HG02884 (cell line): ENCODE results near the gene FAM120C.

Experiments used
- ATAC-seq: cut with Tn5 transposase; IDR thresholded peaks from one replicate; pipeline ENCODE4 v1.9.1; 2021; ENCODE audit warnings: mild to moderate bottlenecking, moderate library complexity; ENCODE audit not compliant: unreplicated experiment

Gene FAM120C

GRCh38 chrX:54043056-54043455 is 140.0 kb downstream of the FAM120C start:
- ATAC-seq, result no peak

DNA sequence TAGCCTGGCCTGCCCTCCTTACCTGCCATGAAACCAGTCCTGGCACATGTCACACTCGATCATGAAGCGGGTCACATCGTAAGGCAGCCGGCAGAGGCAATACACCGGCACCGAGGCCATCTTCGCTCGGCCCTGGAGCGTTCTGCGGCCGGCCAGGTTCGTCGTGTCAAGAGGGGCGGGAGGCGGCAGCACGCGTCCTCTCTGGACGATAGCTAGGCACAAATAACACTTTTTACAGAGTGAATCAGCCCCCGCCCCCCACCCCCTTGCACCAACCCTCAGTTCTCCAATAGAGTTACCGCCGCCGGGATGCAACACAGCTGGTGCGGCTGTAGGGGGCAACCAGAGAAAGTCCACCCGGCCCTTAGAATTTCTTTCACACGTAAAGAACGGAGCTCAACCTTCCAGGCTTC is 140.4 kb downstream of the FAM120C start:
- ATAC-seq, result no peak

DNA sequence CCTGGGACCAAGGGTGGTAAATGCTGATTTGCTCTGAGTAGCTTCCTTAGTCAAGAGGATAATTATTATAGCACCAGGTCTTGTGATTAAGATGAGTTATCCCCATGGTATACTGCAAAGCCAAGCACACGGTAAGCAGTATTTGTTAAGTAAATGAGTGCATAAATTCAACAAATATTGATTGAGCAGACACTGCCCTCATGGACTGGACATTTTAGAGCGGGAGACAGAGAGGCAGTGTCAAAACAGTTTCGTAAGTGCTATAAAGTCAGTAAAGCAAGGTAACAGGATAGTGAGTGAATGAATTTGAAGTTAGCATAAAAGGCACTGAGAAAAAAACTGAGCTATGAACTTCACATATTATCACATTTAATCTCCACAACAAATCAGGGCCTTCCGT is 152.7 kb downstream of the FAM120C start:
- ATAC-seq, result no peak

DNA sequence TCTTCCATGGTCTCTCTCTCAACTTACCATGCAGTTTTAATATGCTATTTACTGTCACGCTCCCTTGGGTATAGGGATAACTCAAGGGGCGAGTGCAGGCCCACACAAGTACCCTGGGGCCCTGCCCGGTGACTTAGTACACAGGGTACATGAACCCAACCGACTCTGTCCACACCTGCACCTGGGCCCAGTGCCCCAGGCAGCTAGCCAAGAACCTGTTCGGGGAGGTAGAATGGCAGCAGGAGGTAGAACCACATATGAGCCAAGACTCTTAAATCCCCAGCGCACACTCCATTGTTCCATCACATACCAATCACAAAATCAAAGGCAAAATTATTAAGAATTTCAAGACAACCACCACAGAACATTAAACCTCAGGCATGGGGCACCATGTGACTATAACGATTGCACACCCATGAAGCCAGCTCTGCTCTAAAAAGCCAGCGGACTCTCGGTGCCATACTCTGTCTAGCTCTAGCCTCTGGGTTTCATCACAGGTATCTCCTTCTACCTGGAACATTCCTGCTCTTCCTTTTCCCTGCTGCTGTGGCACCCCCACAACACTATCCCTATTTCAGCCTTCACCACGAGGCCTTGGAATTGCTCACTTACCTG is 153.4 kb downstream of the FAM120C start:
- no peak for ATAC-seq

GRCh38 chrX:54024350-54024749 is 158.7 kb downstream of the FAM120C start:
- no peak for ATAC-seq
